Panc1 (cell line): ENCODE measurements around the gene DPM3. TPM values are rescaled to one million over a fixed set of nuclear protein-coding genes. Genes with fewer than 3 reads are reported as not detected.
"Not testable (repeated sequence)": the region's sequence is repeated elsewhere in the genome, so short reads cannot be mapped to it uniquely, and the experiment has no call there.

Source experiments
- ATAC-seq: fragments of 200-7000 bp; cut with Tn5 transposase; 2 replicates; pipeline ENCODE4 v1.9.1; 2020; ENCODE audit warnings: mild to moderate bottlenecking, moderate library complexity
- BruUV-seq: library from RNA; stranded (reverse); fragments of 400-500 nt; replicated peaks from 2 replicates; lab custom pipeline; 2021; lab: Mats Ljungman, UMichigan
- CTCF ChIA-PET: fragments of 300-600 bp; sonication (Branson Sonifier 250); formaldehyde crosslinking; loops from one replicate; lab custom pipeline; 2022; ENCODE audit warnings: antibody characterized with exemption; lab: Charles Lee
- POLR2A ChIA-PET: fragments of 300-600 bp; sonication (Branson Sonifier 250); formaldehyde crosslinking; loops from one replicate; lab custom pipeline; 2022; ENCODE audit warnings: antibody characterized with exemption; lab: Charles Lee
- DNase-seq: peaks from one replicate; pipeline ENCODE4 v3.0.0-alpha.2; 2010; ENCODE audit warnings: low read depth, low spot score
- H3K27ac ChIP-seq: 2 replicates; pipeline ENCODE4 v1.5.1; 2011; ENCODE audit warnings: mild to moderate bottlenecking, low read length, inconsistent platforms
- H3K27me3 ChIP-seq: fragments of 200-500 bp; sonication (Bioruptor generic); 2 replicates; pipeline ENCODE4 v1.6.0; 2014; ENCODE audit warnings: low read length, inconsistent platforms; ENCODE audit not compliant: control insufficient read depth, insufficient read depth
- H3K36me3 ChIP-seq: fragments of 200-500 bp; sonication (Bioruptor generic); 2 replicates; pipeline ENCODE4 v1.5.1; 2014; ENCODE audit warnings: inconsistent platforms, mild to moderate bottlenecking, low read length, moderate library complexity; ENCODE audit not compliant: control insufficient read depth, insufficient read depth
- H3K4me1 ChIP-seq: 2 replicates; pipeline ENCODE4 v1.5.1; 2011; ENCODE audit warnings: inconsistent platforms, mild to moderate bottlenecking, low read length, moderate library complexity; ENCODE audit not compliant: control insufficient read depth, insufficient read depth
- H3K4me3 ChIP-seq, 2 experiments: 2 replicates each; pipeline ENCODE4 v1.5.1; 2011 to 2012; ENCODE audit warnings: low read depth in 2 of 2, low read length in 2 of 2, mild to moderate bottlenecking in 2 of 2, inconsistent platforms in 1 of 2, moderate library complexity in 1 of 2
- H3K9me3 ChIP-seq: fragments of 200-500 bp; sonication (Bioruptor generic); 2 replicates; pipeline ENCODE4 v1.5.1; 2014; ENCODE audit warnings: low read depth, mild to moderate bottlenecking, inconsistent platforms, low read length, moderate library complexity; ENCODE audit not compliant: control insufficient read depth, insufficient read depth
- CTCF ChIP-seq: fragments of 450-650 bp; IDR thresholded peaks from 2 replicates; pipeline ENCODE4 v1.5.1; 2017; ENCODE audit warnings: mild to moderate bottlenecking
- POLR2AphosphoS5 ChIP-seq: IDR thresholded peaks from 2 replicates; pipeline ENCODE4 v1.6.1; 2012; ENCODE audit warnings: mild to moderate bottlenecking, low read depth, low read length, moderate library complexity
- REST ChIP-seq, 2 experiments: IDR thresholded peaks; 2 replicates each; pipeline ENCODE4 v1.6.1; 2011 to 2012; ENCODE audit warnings: low read depth in 2 of 2, control low read depth in 1 of 2, low read length in 1 of 2, mild to moderate bottlenecking in 1 of 2, moderate library complexity in 1 of 2; ENCODE audit not compliant: insufficient read depth in 1 of 2
- SIN3A ChIP-seq: IDR thresholded peaks from 2 replicates; pipeline ENCODE4 v1.6.1; 2012; ENCODE audit warnings: low read depth, mild to moderate bottlenecking, low read length, moderate library complexity, borderline replicate concordance; ENCODE audit not compliant: insufficient read depth
- TCF7L2 ChIP-seq: IDR thresholded peaks from 2 replicates; pipeline ENCODE4 v1.6.1; 2011; ENCODE audit warnings: mild to moderate bottlenecking, low read depth, low read length, inconsistent platforms
- in situ Hi-C: cut with HindIII; loops from 2 replicates; pipeline ENCODE4 v1.10.0; 2016; ENCODE audit warnings: low sequenced_read_pairs, low pct_unique_long_range_greater_than_20kb
- intact Hi-C: fragments of 100-400 bp; cut with micrococcal nuclease; formaldehyde crosslinking; loops from one replicate; pipeline ENCODE4 v1.10.0; 2022; ENCODE audit not compliant: unreplicated experiment
- total RNA-seq: library from RNA; stranded (reverse); gene quantifications from one replicate; pipeline ENCODE4 v1.2.1, GENCODE V29; 2021; ENCODE audit not compliant: unreplicated experiment

DPM3 gene
- total RNA-seq, 1 experiment from 2014 or later: 66.0 TPM

- Histone ChIP-seq H3K27ac (no peak overlapping the region), H3K4me3 (no peak overlapping the region), H3K4me1 (peaks cover 11% of the 10 kb centered on the region), H3K27me3 (no peaks in the 10 kb centered on the region), H3K9me3 (no peaks in the 10 kb centered on the region), H3K36me3 (no peaks in the 10 kb centered on the region)
- ChIA-PET CTCF (interaction anchor here (1.9 kb wide), 1 partner anchor 47 kb away, joined by 5 read pairs; no protein-coding TSS in a partner anchor), POLR2A (no interaction called here)
- no peak for ATAC-seq
- no peak for TF ChIP-seq TCF7L2
- TF ChIP-seq SIN3A: no peak
- TF ChIP-seq POLR2AphosphoS5: no peak
- TF ChIP-seq REST (IDR thresholded peaks at IDR 0.05; ENCODE audit: insufficient read depth in 1 of 2, low read depth in 2 of 2, low read length in 1 of 2): no peak
- TF ChIP-seq CTCF: no peak
- no TSS peak for BruUV-seq
- in situ Hi-C loops (no loop called here), intact Hi-C loops (no loop called here)
- no peak for DNase-seq
Measured at GRCh38 chr1:155120253-155120652, 20.1 kb downstream of the DPM3 start.

GRCh38 chr1:155118090-155118489 lies 22.2 kb downstream of the DPM3 start:
- H3K27me3 ChIP-seq, H3K4me3 ChIP-seq, H3K9me3 ChIP-seq, H3K27ac ChIP-seq, POLR2A ChIA-PET, in situ Hi-C loops, H3K36me3 ChIP-seq, DNase-seq, H3K4me1 ChIP-seq, intact Hi-C loops, ATAC-seq, BruUV-seq: not testable (repeated sequence)
- CTCF ChIA-PET: interaction anchor here (0.7 kb wide), 2 partner anchors 49 to 55 kb away, joined by 3 to 4 read pairs; partner anchors contain the start of gene KRTCAP2

- POLR2A ChIA-PET: interaction anchor here (0.6 kb wide), 1 partner anchor 132 kb away, joined by 15 read pairs; no protein-coding TSS in a partner anchor
- H3K36me3 ChIP-seq: no peaks in the 10 kb centered on the region
- BruUV-seq: no TSS peak
- H3K4me3 ChIP-seq: no peak overlapping the region
- H3K27ac ChIP-seq: no peak overlapping the region
- intact Hi-C loops (no loop called here), in situ Hi-C loops (no loop called here)
- DNase-seq: no peak
- no peak for ATAC-seq
- H3K4me1 ChIP-seq: no peaks in the 10 kb centered on the region
- CTCF ChIA-PET: interaction anchor here (0.7 kb wide), 2 partner anchors 26 to 55 kb away, joined by 3 to 5 read pairs; partner anchors contain the start of gene KRTCAP2
- H3K27me3 ChIP-seq: no peaks in the 10 kb centered on the region
- no peaks in the 10 kb centered on the region for H3K9me3 ChIP-seq
- TF ChIP-seq TCF7L2: no peak
- TF ChIP-seq REST (IDR thresholded peaks at IDR 0.05; ENCODE audit: insufficient read depth in 1 of 2, low read depth in 2 of 2, low read length in 1 of 2): no peak
- TF ChIP-seq SIN3A: no peak
- TF ChIP-seq POLR2AphosphoS5: no peak
- no peak for TF ChIP-seq CTCF
Measured at GRCh38 chr1:155117610-155118009, 22.7 kb downstream of the DPM3 start.
